ENCODE measurements around the gene STK4. TPM values are rescaled to one million over a fixed set of nuclear protein-coding genes. Genes with fewer than 3 reads are reported as not detected.

STK4 gene
- total RNA-seq, result 188 and 193 TPM in 2 replicates

- intact Hi-C loops (cut with micrococcal nuclease), result loop anchor here (1.0 to 10.0 kb wide), 9 partner anchors 55 to 1719 kb away; partner anchors contain the start of genes ADA, OSER1, PABPC1L and PCIF1
Observed at GRCh38 chr20:44966030-44966961, at the start of gene STK4. STK4 (plus strand) TSS chr20:44966512; CDS start chr20:44966569, 57 bp downstream.

- intact Hi-C loops (cut with micrococcal nuclease), result no loop called here
Observed at GRCh38 chr20:44916586-44916985, 49.7 kb upstream of the STK4 start.

- intact Hi-C loops (cut with micrococcal nuclease), result no loop called here
Observed at GRCh38 chr20:44917399-44917798, 48.9 kb upstream of the STK4 start.

- intact Hi-C loops (cut with micrococcal nuclease), result no loop called here
Observed at GRCh38 chr20:44918342-44918741, 48.0 kb upstream of the STK4 start.

- intact Hi-C loops (cut with micrococcal nuclease), result no loop called here
Observed at GRCh38 chr20:44918761-44919160, 47.6 kb upstream of the STK4 start.

- intact Hi-C loops (cut with micrococcal nuclease), result no loop called here
Observed at GRCh38 chr20:44921447-44921846, 44.9 kb upstream of the STK4 start.

GRCh38 chr20:44924541-44924940, 41.8 kb upstream of the STK4 start:
- intact Hi-C loops (cut with micrococcal nuclease), result no loop called here

- intact Hi-C loops (cut with micrococcal nuclease), result no loop called here
Observed at GRCh38 chr20:44928595-44928994, 37.7 kb upstream of the STK4 start.

GRCh38 chr20:44930517-44931168, 35.7 kb upstream of the STK4 start:
- intact Hi-C loops (cut with micrococcal nuclease), result no loop called here

GRCh38 chr20:44931911-44932310, 34.4 kb upstream of the STK4 start:
- intact Hi-C loops (cut with micrococcal nuclease), result no loop called here

GRCh38 chr20:44932916-44933315, 33.4 kb upstream of the STK4 start:
- intact Hi-C loops (cut with micrococcal nuclease), result no loop called here

- intact Hi-C loops (cut with micrococcal nuclease), result no loop called here
Observed at GRCh38 chr20:44936510-44936909, 29.8 kb upstream of the STK4 start.

- intact Hi-C loops (cut with micrococcal nuclease), result no loop called here
Observed at GRCh38 chr20:44938637-44939036, 27.7 kb upstream of the STK4 start.

- intact Hi-C loops (cut with micrococcal nuclease), result no loop called here
Observed at GRCh38 chr20:44941120-44941691, 25.1 kb upstream of the STK4 start.

GRCh38 chr20:44942264-44942973, 23.9 kb upstream of the STK4 start:
- intact Hi-C loops (cut with micrococcal nuclease), result no loop called here

- intact Hi-C loops (cut with micrococcal nuclease), result no loop called here
Observed at GRCh38 chr20:44943828-44944227, 22.5 kb upstream of the STK4 start.

- intact Hi-C loops (cut with micrococcal nuclease), result no loop called here
Observed at GRCh38 chr20:44945261-44945660, 21.1 kb upstream of the STK4 start.

- intact Hi-C loops (cut with micrococcal nuclease), result no loop called here
Observed at GRCh38 chr20:44946271-44946852, 19.9 kb upstream of the STK4 start.

GRCh38 chr20:44948107-44948506, 18.2 kb upstream of the STK4 start:
- intact Hi-C loops (cut with micrococcal nuclease), result no loop called here

GRCh38 chr20:44948513-44948912, 17.8 kb upstream of the STK4 start:
- intact Hi-C loops (cut with micrococcal nuclease), result no loop called here

GRCh38 chr20:44950368-44950767, 15.9 kb upstream of the STK4 start:
- intact Hi-C loops (cut with micrococcal nuclease), result no loop called here
